Measurements from ENCODE around the gene ECM2. TPM values are rescaled to one million over a fixed set of nuclear protein-coding genes. Genes with fewer than 3 reads are reported as not detected.

ECM2 gene
- total RNA-seq, 1 donor from 2014 or later, result not detected

GRCh38 chr9:92501671-92502393 lies 34.0 kb downstream of the ECM2 start:
- DNase-seq (ENCODE audit: extremely low read depth, low read depth, low spot score), result no peak

GRCh38 chr9:92500725-92501124 lies 35.1 kb downstream of the ECM2 start:
- no peak for DNase-seq (ENCODE audit: extremely low read depth, low read depth, low spot score)

GRCh38 chr9:92499701-92500100 lies 36.1 kb downstream of the ECM2 start:
- DNase-seq (ENCODE audit: extremely low read depth, low read depth, low spot score), result no peak

- DNase-seq (ENCODE audit: extremely low read depth, low read depth, low spot score), result no peak
These were observed 39.2 kb downstream of the ECM2 start for GRCh38 chr9:92496396-92497176.

- DNase-seq (ENCODE audit: extremely low read depth, low read depth, low spot score), result no peak
These were observed 40.9 kb downstream of the ECM2 start for GRCh38 chr9:92494856-92495255.

GRCh38 chr9:92493749-92494387 lies 41.9 kb downstream of the ECM2 start:
- no peak for DNase-seq (ENCODE audit: extremely low read depth, low read depth, low spot score)

- DNase-seq (ENCODE audit: extremely low read depth, low read depth, low spot score), result no peak
These were observed 42.9 kb downstream of the ECM2 start for GRCh38 chr9:92492781-92493401.

GRCh38 chr9:92488681-92489550 lies 46.9 kb downstream of the ECM2 start:
- DNase-seq (ENCODE audit: extremely low read depth, low read depth, low spot score), result no peak

- no peak for DNase-seq (ENCODE audit: extremely low read depth, low read depth, low spot score)
These were observed 49.4 kb downstream of the ECM2 start for GRCh38 chr9:92486371-92486770.

- DNase-seq (ENCODE audit: extremely low read depth, low read depth, low spot score), result no peak
These were observed 51.2 kb downstream of the ECM2 start for GRCh38 chr9:92484563-92484962.

GRCh38 chr9:92483627-92484545 lies 51.9 kb downstream of the ECM2 start:
- DNase-seq (ENCODE audit: extremely low read depth, low read depth, low spot score), result no peak

GRCh38 chr9:92482805-92483204 lies 53.0 kb downstream of the ECM2 start:
- no peak for DNase-seq (ENCODE audit: extremely low read depth, low read depth, low spot score)

- DNase-seq (ENCODE audit: extremely low read depth, low read depth, low spot score), result no peak
These were observed 53.5 kb downstream of the ECM2 start, which contains the start of gene ASPN for GRCh38 chr9:92482329-92482728. Gene ASPN, minus strand, starts transcription at chr9:92482506.

- no peak for DNase-seq (ENCODE audit: extremely low read depth, low read depth, low spot score)
These were observed 54.7 kb downstream of the ECM2 start for GRCh38 chr9:92480986-92481633.

GRCh38 chr9:92480291-92480771 lies 55.5 kb downstream of the ECM2 start:
- DNase-seq (ENCODE audit: extremely low read depth, low read depth, low spot score), result no peak

- no peak for DNase-seq (ENCODE audit: extremely low read depth, low read depth, low spot score)
These were observed 56.4 kb downstream of the ECM2 start for GRCh38 chr9:92479346-92479745.

GRCh38 chr9:92478783-92479182 lies 57.0 kb downstream of the ECM2 start:
- DNase-seq (ENCODE audit: extremely low read depth, low read depth, low spot score), result no peak

GRCh38 chr9:92476962-92477361 lies 58.8 kb downstream of the ECM2 start:
- no peak for DNase-seq (ENCODE audit: extremely low read depth, low read depth, low spot score)

- DNase-seq (ENCODE audit: extremely low read depth, low read depth, low spot score), result no peak
These were observed 61.2 kb downstream of the ECM2 start for GRCh38 chr9:92474587-92474986.

Data from glomerular endothelial cell (primary cell).